ENCODE results near the gene PRR5L.

DNA sequence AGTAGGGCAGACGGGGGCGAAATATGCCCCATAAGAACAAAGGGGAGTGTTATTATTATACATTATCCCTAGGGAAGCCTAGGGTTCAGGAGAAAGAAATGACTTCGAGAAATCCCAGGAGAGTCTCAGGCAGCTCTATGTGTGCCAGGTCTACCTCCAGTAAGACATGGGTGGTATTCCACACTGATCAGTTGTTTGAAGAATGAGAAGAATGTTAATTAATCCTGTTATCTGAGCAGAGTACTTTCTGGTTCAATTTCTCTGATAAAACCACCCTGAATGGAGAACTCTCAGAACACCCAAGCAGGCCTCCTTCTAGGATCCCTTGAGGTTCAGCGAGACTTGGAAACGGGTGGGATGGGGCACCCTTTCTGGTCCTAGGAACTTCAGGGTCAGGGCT is 46.2 kb downstream of the PRR5L start:
- no peak for TF ChIP-seq EZH2 (IDR thresholded peaks at IDR 0.05; ENCODE audit: borderline replicate concordance)
- TF ChIP-seq, protein P1, sequence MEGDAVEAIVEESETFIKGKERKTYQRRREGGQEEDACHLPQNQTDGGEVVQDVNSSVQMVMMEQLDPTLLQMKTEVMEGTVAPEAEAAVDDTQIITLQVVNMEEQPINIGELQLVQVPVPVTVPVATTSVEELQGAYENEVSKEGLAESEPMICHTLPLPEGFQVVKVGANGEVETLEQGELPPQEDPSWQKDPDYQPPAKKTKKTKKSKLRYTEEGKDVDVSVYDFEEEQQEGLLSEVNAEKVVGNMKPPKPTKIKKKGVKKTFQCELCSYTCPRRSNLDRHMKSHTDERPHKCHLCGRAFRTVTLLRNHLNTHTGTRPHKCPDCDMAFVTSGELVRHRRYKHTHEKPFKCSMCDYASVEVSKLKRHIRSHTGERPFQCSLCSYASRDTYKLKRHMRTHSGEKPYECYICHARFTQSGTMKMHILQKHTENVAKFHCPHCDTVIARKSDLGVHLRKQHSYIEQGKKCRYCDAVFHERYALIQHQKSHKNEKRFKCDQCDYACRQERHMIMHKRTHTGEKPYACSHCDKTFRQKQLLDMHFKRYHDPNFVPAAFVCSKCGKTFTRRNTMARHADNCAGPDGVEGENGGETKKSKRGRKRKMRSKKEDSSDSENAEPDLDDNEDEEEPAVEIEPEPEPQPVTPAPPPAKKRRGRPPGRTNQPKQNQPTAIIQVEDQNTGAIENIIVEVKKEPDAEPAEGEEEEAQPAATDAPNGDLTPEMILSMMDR (IDR thresholded peaks at IDR 0.05; ENCODE audit: poor library complexity) = no peak
- no peak for TF ChIP-seq EZH2phosphoT487 (IDR thresholded peaks at IDR 0.05; ENCODE audit: low read depth, severe bottlenecking, unreplicated experiment)
